ENCODE results near the gene EPS8L3. TPM values are rescaled to one million over a fixed set of nuclear protein-coding genes. Genes with fewer than 3 reads are reported as not detected.
A peak's percentile ranks its signal among the peaks of the same experiment; 100 is the strongest.

The EPS8L3 gene
- total and polyA plus RNA-seq, 7 donors, result 1.1 to 212 (median 81.7) TPM; not detected in 2

DNA sequence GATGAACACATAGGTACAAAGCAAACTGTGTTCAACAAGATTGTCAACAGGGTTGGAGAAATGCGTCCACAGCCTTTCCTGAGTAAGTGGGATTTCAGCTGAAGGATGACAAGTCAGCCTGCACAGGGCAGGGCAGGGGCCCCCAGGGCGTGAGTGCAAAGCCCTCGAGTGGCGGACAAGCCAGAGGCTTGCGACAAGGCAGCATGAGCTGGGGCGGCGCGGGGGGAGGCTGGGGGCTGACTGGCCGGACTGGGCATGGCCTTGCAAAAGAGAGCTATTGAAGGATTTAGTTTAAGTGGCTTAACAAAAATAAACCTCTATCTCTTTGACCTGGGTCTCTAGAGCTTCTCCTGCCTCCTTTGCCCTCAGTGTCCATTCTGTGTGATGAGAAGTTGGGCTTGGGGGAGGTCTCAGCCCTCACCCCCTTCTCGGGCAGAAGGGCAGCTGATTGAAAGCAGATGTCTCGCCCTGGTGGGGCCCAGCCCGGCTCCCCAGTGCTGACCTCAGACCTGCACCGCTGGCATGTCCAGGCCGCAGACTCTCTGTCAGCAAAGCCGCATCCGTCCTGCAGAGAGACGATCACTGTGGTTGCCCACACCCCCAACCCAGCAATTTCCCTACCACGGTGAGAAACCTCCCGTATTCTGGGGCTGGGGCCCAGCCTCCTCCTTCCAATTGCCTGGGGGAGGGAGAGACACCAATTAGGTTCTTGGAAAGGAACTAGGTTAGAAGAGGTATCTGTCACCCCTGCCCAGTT, 24.3 kb upstream of the EPS8L3 start:
- Histone ChIP-seq H3K4me3 (no peak overlapping the region), H3K27ac (no peak overlapping the region), H3K27me3 (no peaks in the 10 kb centered on the region), H3K9me3 (no peaks in the 10 kb centered on the region), H3K36me3 (no peaks in the 10 kb centered on the region), H3K4me1 (peaks cover 0 to 33% (median 25%) of the 10 kb centered on the region in 4 donors)
- TF ChIP-seq POLR2AphosphoS5 (IDR thresholded peaks at IDR 0.05) (no peak), POLR2A (IDR thresholded peaks at IDR 0.05) (no peak), EP300 (IDR thresholded peaks at IDR 0.05) (no peak)
- TF ChIP-seq, protein P1, sequence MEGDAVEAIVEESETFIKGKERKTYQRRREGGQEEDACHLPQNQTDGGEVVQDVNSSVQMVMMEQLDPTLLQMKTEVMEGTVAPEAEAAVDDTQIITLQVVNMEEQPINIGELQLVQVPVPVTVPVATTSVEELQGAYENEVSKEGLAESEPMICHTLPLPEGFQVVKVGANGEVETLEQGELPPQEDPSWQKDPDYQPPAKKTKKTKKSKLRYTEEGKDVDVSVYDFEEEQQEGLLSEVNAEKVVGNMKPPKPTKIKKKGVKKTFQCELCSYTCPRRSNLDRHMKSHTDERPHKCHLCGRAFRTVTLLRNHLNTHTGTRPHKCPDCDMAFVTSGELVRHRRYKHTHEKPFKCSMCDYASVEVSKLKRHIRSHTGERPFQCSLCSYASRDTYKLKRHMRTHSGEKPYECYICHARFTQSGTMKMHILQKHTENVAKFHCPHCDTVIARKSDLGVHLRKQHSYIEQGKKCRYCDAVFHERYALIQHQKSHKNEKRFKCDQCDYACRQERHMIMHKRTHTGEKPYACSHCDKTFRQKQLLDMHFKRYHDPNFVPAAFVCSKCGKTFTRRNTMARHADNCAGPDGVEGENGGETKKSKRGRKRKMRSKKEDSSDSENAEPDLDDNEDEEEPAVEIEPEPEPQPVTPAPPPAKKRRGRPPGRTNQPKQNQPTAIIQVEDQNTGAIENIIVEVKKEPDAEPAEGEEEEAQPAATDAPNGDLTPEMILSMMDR (IDR thresholded peaks at IDR 0.05), result no peak
- intact Hi-C loops (cut with DNase I), result no loop called here
- WGBS, 2 donors, result 85 to 92% methylated on average over 19 of the region's 19 CpGs
- DNase-seq, result peak; percentile 55

DNA sequence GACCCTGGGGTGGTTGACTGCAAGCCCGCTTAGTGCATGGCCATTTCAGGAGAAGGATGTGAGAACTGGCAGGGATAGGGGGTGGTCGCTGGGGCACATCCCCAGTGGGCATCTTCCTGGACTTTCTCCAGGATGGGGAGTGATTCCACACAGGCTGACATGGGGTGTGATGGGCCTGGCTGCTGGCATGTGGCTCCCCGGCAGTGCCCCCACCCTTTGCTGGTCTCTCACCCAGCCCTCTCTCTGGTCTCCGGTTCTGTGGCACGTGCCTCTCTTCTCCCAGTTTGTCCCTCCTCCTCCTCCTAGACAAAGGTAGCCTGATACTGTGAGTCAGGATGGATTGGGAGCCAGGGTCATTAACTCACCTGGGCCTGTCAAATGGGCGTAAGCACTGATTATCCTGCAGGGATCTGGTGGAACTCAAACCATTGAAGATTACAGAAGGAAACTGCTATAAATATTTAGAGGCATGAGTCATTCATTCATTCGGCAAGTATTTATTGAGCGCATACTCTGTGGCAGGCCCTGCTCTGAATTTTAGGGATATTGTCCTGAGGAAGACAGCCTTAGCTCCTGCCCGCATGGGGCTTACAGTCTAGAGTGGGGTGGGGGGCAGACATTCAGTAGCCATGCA, 23.6 kb upstream of the EPS8L3 start:
- Histone ChIP-seq H3K4me1 (peaks cover 0 to 29% (median 18%) of the 10 kb centered on the region in 4 donors), H3K27ac (no peak overlapping the region), H3K4me3 (no peak overlapping the region), H3K36me3 (no peaks in the 10 kb centered on the region), H3K27me3 (no peaks in the 10 kb centered on the region), H3K9me3 (no peaks in the 10 kb centered on the region)
- peak; percentile 57 for DNase-seq
- intact Hi-C loops (cut with DNase I), result no loop called here
- TF ChIP-seq POLR2A (IDR thresholded peaks at IDR 0.05), result no peak
- TF ChIP-seq POLR2AphosphoS5 (IDR thresholded peaks at IDR 0.05), result no peak
- TF ChIP-seq EP300 (IDR thresholded peaks at IDR 0.05), result no peak
- TF ChIP-seq, protein P1 (IDR thresholded peaks at IDR 0.05), result no peak
- 62 to 82% methylated on average over 9 of the region's 9 CpGs for WGBS, 2 donors

DNA sequence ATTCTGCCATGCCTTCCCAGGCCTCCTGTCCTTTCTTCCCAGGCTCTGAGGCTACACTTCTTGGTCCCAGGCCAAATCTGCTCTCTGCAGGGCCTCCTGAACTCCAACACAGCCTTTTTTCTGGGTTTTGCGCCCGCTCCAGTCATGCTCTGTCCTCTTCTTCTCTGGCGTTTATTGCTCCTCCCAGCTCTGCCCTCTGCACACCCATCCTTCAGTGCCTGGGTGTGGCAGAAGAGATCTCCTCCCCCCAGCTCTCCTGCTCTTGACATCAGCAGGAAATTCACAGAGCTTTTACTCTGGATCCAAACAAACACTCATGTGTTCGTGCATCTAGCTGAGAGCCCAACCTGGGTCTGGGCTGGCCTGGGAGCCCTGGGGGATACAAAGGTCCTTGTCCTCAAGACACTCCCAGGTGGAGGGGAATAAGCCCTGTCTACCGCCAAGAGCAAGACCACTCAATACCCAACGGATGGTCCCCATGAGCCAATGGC, 22.9 kb upstream of the EPS8L3 start:
- H3K27me3 ChIP-seq, result no peaks in the 10 kb centered on the region
- H3K27ac ChIP-seq, result no peak overlapping the region
- WGBS, 2 donors, result 34 to 64% methylated on average over 6 of the region's 6 CpGs
- no peaks in the 10 kb centered on the region for H3K9me3 ChIP-seq
- DNase-seq, result peak; percentile 59
- H3K4me3 ChIP-seq, result no peak overlapping the region
- H3K4me1 ChIP-seq, result peaks cover 0 to 21% (median 10%) of the 10 kb centered on the region in 4 donors
- intact Hi-C loops (cut with DNase I), result no loop called here
- no peaks in the 10 kb centered on the region for H3K36me3 ChIP-seq
- TF ChIP-seq POLR2AphosphoS5 (IDR thresholded peaks at IDR 0.05), result no peak
- no peak for TF ChIP-seq EP300 (IDR thresholded peaks at IDR 0.05)
- TF ChIP-seq POLR2A (IDR thresholded peaks at IDR 0.05), result no peak
- TF ChIP-seq, protein P1 (IDR thresholded peaks at IDR 0.05), result no peak

DNA sequence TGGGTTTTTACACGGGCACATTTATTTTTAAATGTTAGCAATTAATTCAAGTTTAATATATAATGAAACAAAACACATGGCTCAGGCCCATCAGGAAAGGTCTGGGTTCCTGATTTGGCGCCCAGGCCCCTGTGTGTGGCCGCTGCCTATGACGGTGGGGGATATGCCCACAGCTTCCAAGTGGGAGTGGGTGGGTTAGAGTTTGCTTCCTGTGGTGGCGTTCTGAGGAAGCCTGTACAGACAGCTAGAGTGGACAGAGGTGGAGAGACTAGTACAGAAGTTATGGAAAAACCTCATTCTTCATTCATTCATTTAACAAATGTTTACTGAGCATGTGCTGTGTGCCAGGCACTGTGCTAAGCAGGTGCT, 22.4 kb upstream of the EPS8L3 start:
- DNase-seq, result peak; percentile 48
- Histone ChIP-seq H3K4me1 (peaks cover 0 to 18% (median 7%) of the 10 kb centered on the region in 4 donors), H3K27ac (no peak overlapping the region), H3K4me3 (no peak overlapping the region), H3K36me3 (no peaks in the 10 kb centered on the region), H3K9me3 (no peaks in the 10 kb centered on the region), H3K27me3 (no peaks in the 10 kb centered on the region)
- intact Hi-C loops (cut with DNase I), result no loop called here
- WGBS, 2 donors, result 64 to 72% methylated on average over 5 of the region's 5 CpGs
- TF ChIP-seq POLR2AphosphoS5 (IDR thresholded peaks at IDR 0.05) (no peak), POLR2A (IDR thresholded peaks at IDR 0.05) (no peak), EP300 (IDR thresholded peaks at IDR 0.05) (no peak)
- TF ChIP-seq, protein P1 (IDR thresholded peaks at IDR 0.05), result no peak

All from sigmoid colon (tissue), 7 donors.